Stimulated activated CD4-positive, alpha-beta T cell treated with anti-CD3 and anti-CD28 coated beads, TNF-alpha, amount 100 ng/mL, for 1 hour (primary cell): ENCODE results near the gene PERM1.
"Not testable (repeated sequence)": the region's sequence is repeated elsewhere in the genome, so short reads cannot be mapped to it uniquely, and the experiment has no call there.

ENCODE experiments used
- DNase-seq, 3 donors: peaks; one replicate each; pipeline ENCODE4 v3.0.0-alpha.2; 2020; ENCODE audit warnings: low read depth in 3 of 3, low spot score in 1 of 3

The PERM1 gene

GRCh38 chr1:978835-979743, 2.8 kb downstream of the PERM1 start:
- DNase-seq: no peak

GRCh38 chr1:978069-978834, 3.6 kb downstream of the PERM1 start:
- no peak for DNase-seq

- not testable (repeated sequence) for DNase-seq
Observed at GRCh38 chr1:976791-977190, 5.1 kb downstream of the PERM1 start.

GRCh38 chr1:975896-976683, 5.8 kb downstream of the PERM1 start:
- peak in 2 of 3 donors; percentile 50 to 57 for DNase-seq

- no peak for DNase-seq
Observed at GRCh38 chr1:975365-975764, 6.5 kb downstream of the PERM1 start.

- no peak for DNase-seq
Observed at GRCh38 chr1:974687-975328, 7.1 kb downstream of the PERM1 start.

- no peak for DNase-seq
Observed at GRCh38 chr1:974293-974640, 7.6 kb downstream of the PERM1 start.

- no peak for DNase-seq
Observed at GRCh38 chr1:973459-974292, 8.2 kb downstream of the PERM1 start.

GRCh38 chr1:972726-973458, 9.0 kb downstream of the PERM1 start:
- DNase-seq: no peak

- DNase-seq: no peak
Observed at GRCh38 chr1:971751-972506, 10.0 kb downstream of the PERM1 start.

- DNase-seq: no peak
Observed at GRCh38 chr1:970973-971730, 10.7 kb downstream of the PERM1 start.

GRCh38 chr1:970242-970972, 11.5 kb downstream of the PERM1 start:
- DNase-seq: no peak

- DNase-seq: no peak
Observed at GRCh38 chr1:969260-969855, 12.5 kb downstream of the PERM1 start.

GRCh38 chr1:967466-968343, 14.2 kb downstream of the PERM1 start:
- no peak for DNase-seq

GRCh38 chr1:966704-967300, 15.1 kb downstream of the PERM1 start:
- peak; percentile 40 to 80 (median 71) for DNase-seq
